ENCODE data around the gene HCFC1.
"Not testable (repeated sequence)": the region's sequence is repeated elsewhere in the genome, so short reads cannot be mapped to it uniquely, and the experiment has no call there.

HCFC1 gene

GRCh38 chrX:154008521-154008920 lies 36.9 kb upstream of the HCFC1 start:
- DNase-seq (ENCODE audit: low read depth): no peak

GRCh38 chrX:154006947-154007346 lies 35.3 kb upstream of the HCFC1 start:
- no peak for DNase-seq (ENCODE audit: low read depth)

DNA sequence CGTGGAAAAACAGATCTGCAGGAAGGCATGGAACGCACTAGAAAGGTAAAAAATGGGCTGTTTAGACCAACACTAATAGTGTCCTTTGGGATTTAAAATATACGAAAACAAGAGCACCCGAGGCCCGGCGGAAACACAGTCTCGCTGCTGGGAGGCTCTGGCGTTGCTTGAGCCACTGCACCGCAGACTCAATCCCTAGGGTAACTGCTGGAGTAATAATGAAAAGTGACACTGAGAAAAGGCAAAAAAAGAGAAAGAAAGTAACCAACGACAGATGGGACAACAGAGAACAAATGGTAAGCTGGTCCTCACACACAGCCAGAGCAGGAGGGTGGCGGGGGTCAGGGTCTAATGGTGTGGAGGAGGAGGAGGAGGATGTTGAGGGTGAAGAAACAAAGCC lies 32.7 kb upstream of the HCFC1 start:
- DNase-seq (ENCODE audit: low read depth): no peak

DNA sequence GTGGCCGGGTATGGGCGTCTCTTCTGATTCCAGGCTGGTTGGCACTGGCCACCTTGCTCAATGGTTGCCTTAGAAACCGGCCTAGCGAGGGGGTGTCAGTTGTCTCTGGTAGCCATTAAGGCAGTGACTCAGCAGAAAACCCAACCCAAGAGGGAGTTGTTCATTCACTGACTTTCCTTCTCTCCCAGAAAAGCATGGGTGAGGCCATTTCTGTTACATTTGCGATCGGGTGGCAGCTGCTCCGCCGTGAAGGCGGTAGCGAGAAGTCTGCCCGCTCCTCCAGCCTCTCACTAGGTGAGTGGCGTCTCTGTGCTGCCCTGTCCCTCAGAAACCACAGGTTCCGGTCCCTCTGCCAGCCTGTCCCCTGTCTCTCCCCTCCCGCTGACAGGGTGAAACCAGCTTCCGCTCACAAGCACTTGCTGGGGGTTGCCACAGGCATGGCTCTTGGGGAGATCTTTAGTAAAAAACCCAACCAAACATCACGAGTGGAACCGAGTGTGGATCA lies 30.6 kb upstream of the HCFC1 start:
- no peak for DNase-seq (ENCODE audit: low read depth)

GRCh38 chrX:154000051-154000450 lies 28.4 kb upstream of the HCFC1 start:
- DNase-seq (ENCODE audit: low read depth): no peak

- no peak for DNase-seq (ENCODE audit: low read depth)
Measured at GRCh38 chrX:153999359-154000037, 27.9 kb upstream of the HCFC1 start.

DNA sequence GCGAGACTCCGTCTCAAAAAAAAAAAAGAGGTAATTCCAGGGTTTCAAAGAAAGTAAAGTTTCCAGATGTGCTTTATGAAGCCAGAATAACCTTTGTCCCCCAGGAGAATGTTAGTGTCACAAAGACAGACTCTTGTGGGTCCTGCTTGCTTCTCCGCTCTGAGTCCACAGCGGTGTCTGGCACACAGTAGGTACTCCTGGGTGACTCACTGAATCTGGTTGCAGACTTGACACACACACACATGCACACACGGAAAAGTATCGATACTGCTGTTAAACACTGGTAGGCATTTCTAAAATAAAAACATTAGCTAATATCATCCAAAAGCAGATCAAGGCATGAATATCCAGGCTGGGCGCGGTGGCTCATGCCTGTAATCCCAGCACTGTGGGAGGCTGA lies 23.9 kb upstream of the HCFC1 start:
- no peak for DNase-seq (ENCODE audit: low read depth)

GRCh38 chrX:153994398-153994797 lies 22.8 kb upstream of the HCFC1 start:
- DNase-seq (ENCODE audit: low read depth): not testable (repeated sequence)

- DNase-seq (ENCODE audit: low read depth): no peak
Measured at GRCh38 chrX:153993978-153994377, 22.4 kb upstream of the HCFC1 start.

- no peak for DNase-seq (ENCODE audit: low read depth)
Measured at GRCh38 chrX:153993079-153993478, 21.5 kb upstream of the HCFC1 start.

- DNase-seq (ENCODE audit: low read depth): no peak
Measured at GRCh38 chrX:153992180-153992579, 20.6 kb upstream of the HCFC1 start.

DNA sequence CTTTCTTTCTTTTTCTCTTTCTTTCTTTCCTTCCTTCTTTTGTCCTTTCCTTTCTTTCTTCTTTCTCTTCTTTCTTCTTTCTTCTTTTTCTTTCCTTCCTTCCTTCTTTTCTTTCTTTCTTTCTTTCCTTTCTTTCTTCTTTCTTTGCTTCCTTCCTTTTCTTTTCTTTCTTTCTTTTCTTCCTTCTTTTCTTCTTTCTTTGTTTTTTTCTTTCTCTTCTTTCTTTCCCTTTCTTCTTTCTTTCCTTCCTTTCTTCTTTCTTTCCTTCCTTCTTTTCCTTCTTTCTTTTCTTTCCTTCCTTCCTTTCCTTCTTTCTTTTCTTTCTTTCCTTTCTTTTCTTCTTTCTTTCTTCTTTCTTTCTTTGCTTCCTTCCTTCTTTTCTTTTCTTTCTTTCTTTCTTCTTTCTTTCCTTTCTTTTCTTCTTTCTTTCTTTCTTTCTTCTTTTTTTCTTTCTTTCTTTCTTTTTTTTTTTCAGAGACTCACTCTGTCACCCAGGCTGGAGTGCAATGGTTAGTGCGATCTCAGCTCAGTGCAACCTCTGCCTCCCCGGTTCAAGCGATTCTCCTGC lies 19.5 kb upstream of the HCFC1 start:
- DNase-seq (ENCODE audit: low read depth): no peak

DNA sequence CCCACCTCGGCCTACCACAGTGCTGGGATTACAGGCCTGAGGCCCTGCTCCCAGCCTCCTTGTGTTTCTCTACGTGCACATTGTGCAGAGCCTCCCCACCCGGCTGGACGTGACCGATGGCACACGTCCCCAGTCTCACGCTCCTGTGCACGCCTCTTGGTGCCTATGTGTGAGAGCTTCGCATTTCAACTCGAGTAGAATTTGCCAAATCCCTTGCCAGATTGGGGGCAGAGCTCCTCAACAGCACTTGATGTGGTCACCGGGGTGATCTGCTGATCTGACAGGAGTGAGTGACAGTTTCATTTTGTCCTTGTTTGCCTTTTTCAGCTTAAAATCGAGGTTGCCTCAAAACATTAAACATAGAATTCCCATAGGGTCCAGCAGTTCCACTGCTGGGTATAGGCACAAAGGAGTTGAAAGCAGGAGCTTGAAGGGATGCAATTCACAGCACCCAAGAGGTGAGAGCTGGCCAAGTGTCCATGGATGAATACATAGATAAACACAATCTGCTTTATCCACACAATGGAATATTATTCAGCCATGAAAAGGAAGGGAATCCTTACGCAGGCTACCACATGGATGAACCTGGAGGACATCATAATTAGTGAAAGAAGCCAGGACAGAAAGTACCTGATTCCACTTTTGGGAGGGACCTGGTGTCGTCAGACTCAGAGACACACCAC lies 18.5 kb upstream of the HCFC1 start:
- no peak for DNase-seq (ENCODE audit: low read depth)

- DNase-seq (ENCODE audit: low read depth): no peak
Measured at GRCh38 chrX:153988493-153988892, 16.9 kb upstream of the HCFC1 start.

DNA sequence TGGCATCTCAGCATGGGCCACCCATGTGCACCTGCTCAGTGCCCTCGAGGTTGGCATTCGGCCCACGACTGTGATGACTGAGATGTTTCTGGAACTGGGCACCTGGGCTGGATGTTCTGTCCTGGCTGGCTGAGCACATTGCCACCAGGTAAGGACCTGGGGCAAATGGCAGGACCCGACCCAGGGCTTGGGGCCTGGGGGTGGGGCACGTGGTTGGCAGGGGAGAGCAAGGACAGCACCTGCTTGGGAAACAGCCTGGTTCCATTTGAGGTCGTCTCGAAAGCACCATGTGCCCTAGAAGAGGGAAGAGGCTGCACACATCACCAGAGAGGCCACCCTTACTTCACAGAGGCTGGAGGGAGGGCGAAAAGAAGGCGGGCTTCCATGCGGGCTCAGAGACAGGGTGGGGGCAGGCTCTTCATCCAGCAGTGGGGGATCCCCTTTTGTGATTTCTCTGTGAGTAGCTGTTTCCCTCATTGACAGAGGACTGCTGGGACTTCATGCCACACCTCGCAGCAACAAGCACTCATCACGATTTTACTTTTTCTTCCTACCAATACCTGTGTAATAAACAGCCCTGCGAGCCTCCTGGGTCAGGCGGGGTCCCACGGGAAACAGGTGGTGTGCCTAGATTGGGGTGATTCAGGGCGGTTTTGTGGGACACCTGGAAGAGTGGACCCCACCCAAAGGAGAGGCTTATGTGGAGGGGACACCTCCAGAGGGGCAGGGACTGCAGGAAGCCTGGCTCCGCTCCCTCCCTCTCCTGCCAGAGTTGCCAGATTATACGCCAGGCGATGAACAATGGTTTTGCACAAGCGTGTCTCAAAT lies 12.9 kb upstream of the HCFC1 start:
- DNase-seq (ENCODE audit: low read depth): no peak

DNA sequence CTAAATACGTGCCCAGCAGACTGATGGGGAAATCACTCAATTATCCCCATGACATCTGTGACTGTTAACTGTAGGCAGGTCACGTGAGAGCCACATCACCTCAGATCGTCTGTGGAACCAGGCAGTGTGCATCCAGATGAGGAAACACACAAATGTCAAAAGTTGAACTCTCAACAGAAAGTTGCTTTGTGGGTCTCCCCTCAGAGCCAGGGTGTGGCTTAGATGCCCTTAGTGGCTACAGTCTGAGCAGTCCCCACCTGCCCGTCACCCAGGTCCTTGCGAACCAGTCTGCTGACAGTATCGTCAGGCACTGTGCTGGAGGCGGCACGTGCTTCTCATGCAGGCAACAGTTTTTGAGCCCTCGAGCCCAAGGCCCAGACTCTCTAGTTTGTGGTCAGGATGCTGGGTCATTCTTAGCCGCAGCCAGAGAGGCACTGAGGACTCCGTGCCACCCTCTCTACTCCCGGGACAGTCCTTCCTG lies 11.7 kb upstream of the HCFC1 start:
- no peak for DNase-seq (ENCODE audit: low read depth)

GRCh38 chrX:153981771-153982533 lies 10.3 kb upstream of the HCFC1 start:
- peak; percentile 29 for DNase-seq (ENCODE audit: low read depth)

DNA sequence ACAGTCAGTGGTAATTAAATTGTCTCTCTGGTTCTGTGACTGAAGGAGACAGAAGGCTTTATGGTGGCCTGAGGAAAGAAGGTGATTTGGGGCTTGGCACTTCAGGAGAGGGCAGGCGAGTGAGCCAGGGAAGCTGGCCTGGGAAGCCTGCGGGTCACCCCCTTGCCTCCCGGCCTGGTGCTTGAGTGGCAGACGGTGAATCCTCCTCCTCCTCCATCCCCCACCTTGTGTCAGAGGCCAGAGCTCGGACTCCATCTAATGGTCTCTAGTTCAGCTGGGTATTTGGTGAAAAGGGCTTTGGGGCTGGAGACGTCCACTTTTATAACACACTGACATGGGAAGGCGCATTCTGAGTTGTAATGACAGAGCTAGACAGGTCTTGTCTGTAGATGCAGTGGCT lies 9.6 kb upstream of the HCFC1 start:
- DNase-seq (ENCODE audit: low read depth): no peak

DNA sequence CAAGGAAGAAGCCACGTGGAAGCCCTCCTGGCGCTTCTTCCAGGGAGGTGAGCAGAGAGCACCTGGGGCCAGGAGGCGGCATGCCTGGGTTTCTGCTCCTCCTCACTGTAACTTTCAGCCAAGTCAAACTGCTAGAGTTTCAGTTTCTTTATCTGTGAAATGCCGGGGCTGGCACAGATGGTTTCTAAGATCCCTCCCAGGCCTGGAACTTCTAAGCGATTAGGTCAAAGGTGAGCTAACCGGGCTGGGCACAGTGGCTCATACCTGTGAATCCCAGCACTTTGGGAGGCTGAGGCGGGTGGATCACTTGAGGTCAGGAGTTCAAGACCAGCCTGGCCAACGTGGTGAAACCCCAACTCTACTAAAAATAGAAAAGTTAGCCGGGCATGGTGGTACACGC lies 8.8 kb upstream of the HCFC1 start:
- DNase-seq (ENCODE audit: low read depth): not testable (repeated sequence)

- DNase-seq (ENCODE audit: low read depth): no peak
Measured at GRCh38 chrX:153974726-153975286, 3.2 kb upstream of the HCFC1 start.

- DNase-seq (ENCODE audit: low read depth): no peak
Measured at GRCh38 chrX:153974003-153974725, 2.5 kb upstream of the HCFC1 start.

All from activated gamma-delta T cell treated with anti-CD3 and anti-CD28 coated beads, Interleukin-2, amount 50 U/mL, for 16 hours (primary cell).